Cardiac fibroblast (primary cell): ENCODE results near the gene MYCBPAP.

Experiments used
- DNase-seq, 2 donors: peaks; one replicate each; pipeline versions ENCODE4 v3.0.0 to v3.0.0-alpha.2; 2010; ENCODE audit warnings: low read depth in 2 of 2
- H3K4me3 ChIP-seq, 2 donors: replicated peaks in 1 of 2; 1 replicate in 1 of 2; 2 replicates in 1 of 2; pipeline ENCODE4 v1.5.1; 2011; ENCODE audit warnings: low read depth in 2 of 2, low read length in 2 of 2, mild to moderate bottlenecking in 2 of 2, moderate library complexity in 1 of 2
- CTCF ChIP-seq: IDR thresholded peaks from one replicate; pipeline ENCODE4 v1.5.1; 2011; ENCODE audit warnings: low read depth, mild to moderate bottlenecking, low read length, inconsistent platforms

The MYCBPAP gene

GRCh38 chr17:50464121-50464520 lies 44.1 kb upstream of the MYCBPAP start:
- DNase-seq, result no peak
- no peak overlapping the region for H3K4me3 ChIP-seq
- no peak for TF ChIP-seq CTCF

DNA sequence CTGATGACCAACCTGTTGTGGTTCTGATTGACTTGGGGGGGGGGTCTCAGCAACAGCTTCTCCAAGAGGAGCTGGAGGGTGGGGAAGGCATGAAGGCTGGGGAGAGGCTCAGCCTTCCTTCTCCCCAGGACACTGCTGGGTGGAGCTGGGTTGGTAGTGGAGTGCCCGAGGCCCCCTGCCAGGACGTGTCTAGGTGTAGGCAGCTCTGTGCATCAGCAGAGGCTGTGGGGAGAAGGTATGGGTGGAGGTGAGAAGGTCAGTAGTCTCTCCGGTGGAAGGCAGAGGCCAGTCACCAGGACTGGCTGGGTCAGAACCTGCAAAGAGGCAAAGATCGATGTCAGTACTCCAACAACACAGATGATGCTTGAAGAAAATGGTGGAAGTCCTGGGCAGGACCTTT lies 43.5 kb upstream of the MYCBPAP start:
- no peak for DNase-seq
- TF ChIP-seq CTCF, result no peak
- no peak overlapping the region for H3K4me3 ChIP-seq

GRCh38 chr17:50465171-50465570 lies 43.1 kb upstream of the MYCBPAP start:
- no peak for TF ChIP-seq CTCF
- no peak for DNase-seq
- no peak overlapping the region for H3K4me3 ChIP-seq

DNA sequence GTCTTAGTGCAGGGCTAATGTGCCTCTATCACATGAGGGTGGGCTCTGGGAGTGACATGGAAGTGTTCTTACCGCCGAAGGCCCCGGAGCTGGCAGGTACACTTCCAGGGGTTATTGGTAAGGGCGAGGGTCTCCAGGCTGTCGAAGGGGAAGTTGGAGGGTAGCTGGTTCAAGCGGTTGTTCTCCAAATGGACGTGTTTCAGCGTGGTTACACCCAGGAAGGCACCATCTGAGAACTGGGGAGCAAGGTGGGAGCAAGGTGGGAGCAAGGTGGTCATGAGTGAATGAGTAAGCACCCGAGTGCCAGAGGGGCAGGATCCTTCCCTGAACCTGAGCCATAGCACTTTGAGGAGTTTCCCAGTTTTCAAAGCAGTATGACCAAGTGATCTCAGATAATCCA lies 42.6 kb upstream of the MYCBPAP start:
- TF ChIP-seq CTCF, result no peak
- DNase-seq, result no peak
- H3K4me3 ChIP-seq, result no peak overlapping the region

- no peak for DNase-seq
- no peak overlapping the region for H3K4me3 ChIP-seq
- no peak for TF ChIP-seq CTCF
These were observed 41.7 kb upstream of the MYCBPAP start for GRCh38 chr17:50466371-50467113.

DNA sequence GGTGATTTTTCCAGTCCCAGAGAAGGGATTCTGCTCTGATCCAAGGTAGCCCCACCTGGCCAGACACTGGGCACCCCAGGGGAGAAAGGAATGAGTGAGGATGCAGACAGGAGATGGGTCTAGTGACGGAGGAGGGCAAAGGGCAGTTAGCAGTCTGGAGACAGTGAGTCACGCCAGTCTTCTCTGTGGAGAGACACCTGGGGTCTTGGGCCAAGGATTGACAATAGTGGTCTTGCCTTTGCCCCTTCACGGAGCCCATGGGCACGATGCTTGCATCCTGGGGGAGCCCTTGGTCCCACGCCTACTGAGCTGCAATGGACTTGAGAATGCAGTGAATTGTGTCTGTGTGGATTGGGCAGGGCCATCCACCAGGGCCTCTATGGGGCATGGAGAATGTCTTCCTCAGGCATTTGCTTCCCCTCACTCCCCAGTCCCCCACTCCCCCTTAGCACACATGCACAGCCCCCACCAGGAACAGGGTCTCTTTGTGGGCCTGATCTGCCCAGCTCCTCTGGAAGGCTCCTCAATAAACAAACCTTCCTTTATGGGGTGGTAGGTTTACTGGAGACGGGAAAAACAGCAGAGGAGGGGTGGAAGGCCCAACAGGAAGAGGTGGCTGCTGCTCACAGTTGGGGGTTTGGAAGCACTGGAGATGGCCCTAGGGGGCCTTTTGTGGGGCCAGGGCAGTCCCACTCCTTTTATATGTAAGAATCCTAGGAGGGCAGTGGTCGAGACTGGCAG lies 41.0 kb upstream of the MYCBPAP start:
- no peak for DNase-seq
- H3K4me3 ChIP-seq, result no peak overlapping the region
- TF ChIP-seq CTCF, result no peak
